ENCODE results near the gene IAPP.
"Not testable (repeated sequence)": the region's sequence is repeated elsewhere in the genome, so short reads cannot be mapped to it uniquely, and the experiment has no call there.

IAPP gene

DNA sequence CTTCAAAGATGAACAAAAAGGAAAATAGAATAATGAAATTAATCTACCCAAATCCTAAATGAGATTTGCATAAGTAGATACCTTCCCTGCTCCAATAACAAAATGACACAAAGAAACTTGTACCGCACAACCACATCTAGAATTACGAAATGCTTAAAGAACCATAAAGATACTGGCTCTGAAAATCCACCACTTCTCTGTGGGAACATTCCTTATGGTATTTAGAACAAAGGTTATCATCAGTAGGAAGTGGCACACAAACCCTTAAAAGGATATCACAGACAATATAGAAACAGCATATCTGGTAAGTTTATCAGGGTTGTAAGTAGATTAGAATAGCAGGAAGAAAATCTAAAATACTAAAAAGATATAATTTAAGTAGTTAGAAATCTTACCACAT, 11.6 kb downstream of the IAPP start:
- DNase-seq: no peak

- DNase-seq: no peak
Observed at GRCh38 chr12:21387174-21387573, 14.5 kb downstream of the IAPP start.

- no peak for DNase-seq
Observed at GRCh38 chr12:21392384-21392783, 19.7 kb downstream of the IAPP start.

DNA sequence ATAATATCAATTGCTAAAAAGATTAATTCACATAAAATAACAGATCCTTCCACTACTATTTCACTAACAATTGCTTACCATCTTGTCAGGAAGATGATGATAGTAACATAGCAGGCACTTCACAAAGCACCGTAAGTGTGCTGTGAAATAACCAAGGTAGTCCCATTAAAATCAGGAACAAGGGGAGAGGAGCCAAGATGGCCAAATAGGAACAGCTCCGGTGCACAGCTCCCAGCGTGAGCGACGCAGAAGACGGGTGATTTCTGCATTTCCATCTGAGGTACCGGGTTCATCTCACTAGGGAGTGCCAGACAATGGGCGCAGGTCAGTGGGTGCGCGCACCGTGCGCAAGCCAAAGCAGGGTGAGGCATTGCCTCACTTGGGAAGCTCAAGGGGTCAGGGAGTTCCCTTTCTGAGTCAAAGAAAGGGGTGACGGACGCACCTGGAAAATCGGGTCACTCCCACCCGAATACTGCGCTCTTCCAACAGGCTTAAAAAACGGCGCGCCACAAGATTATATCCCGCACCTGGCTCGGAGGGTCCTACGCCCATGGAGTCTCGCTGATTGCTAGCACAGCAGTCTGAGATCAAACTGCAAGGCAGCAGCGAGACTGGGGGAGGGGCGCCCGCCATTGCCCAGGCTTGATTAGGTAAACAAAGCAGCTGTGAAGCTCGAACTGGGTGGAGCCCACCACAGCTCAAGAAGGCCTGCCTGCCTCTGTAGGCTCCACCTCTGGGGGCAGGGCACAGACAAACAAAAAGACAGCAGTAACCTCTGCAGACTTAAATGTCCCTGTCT, 22.3 kb downstream of the IAPP start:
- DNase-seq: not testable (repeated sequence)

GRCh38 chr12:21413369-21414277, 40.9 kb downstream of the IAPP start:
- DNase-seq: no peak

DNA sequence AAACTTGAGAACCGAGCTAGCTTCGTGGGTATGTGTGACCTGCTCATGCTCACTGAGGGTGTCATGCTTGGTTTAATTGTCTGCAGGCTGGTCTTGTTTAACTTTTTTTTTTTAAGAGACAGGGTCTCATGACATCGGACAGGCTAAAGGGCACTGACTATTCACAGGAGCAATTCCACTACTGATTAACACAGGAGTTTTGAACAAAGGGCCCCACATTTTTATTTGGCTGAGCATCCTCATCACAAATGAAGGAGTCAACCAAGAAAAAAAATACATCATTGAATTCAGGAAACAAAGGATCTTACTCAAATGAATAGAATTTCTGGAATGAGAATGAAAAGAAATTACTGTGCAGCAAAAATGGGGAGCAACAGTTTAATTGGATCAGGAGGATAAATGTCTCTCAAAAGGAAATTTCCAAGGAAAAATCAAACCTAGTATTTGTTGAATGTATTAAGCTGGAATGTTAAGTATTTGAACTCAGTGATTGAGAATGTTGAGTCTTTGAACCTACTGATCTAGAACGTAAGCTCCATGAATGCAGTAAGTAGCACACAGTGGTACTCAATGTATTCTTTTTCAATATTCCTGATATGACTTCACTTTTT, 43.9 kb downstream of the IAPP start:
- DNase-seq: no peak

DNA sequence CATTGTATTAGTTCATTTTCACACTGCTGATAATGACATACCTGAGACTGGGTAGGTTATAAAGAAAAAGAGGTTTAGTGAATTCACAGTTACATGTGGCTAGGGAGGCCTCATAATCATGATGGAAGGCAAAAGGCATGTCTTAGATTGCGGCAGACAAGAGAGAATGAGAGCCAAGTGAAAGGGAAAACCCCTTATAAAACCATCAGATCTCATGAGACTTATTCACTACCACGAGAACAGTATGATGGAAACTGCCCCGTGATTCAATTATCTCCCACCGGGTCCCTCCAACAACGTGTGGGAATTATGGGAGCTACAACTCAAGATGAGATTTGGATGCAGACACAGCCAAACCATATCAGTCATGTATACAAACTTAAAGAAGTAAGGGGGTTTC, 45.7 kb downstream of the IAPP start:
- not testable (repeated sequence) for DNase-seq

GRCh38 chr12:21419009-21419699, 46.5 kb downstream of the IAPP start:
- not testable (repeated sequence) for DNase-seq

GRCh38 chr12:21428241-21428640, 55.5 kb downstream of the IAPP start:
- DNase-seq: no peak

All from AML-193 (cell line).